GM23338 (cell line): ENCODE measurements around the gene SDHAF3. TPM values are rescaled to one million over a fixed set of nuclear protein-coding genes. Genes with fewer than 3 reads are reported as not detected.

Experiments used
- ATAC-seq: fragments of 200-7000 bp; cut with Tn5 transposase; 3 replicates; pipeline ENCODE4 v1.9.1; 2020
- DNase-seq: peaks from one replicate; pipeline ENCODE4 v3.0.0-alpha.2; 2015; ENCODE audit warnings: low spot score
- H2AFZ ChIP-seq: fragments of 200-600 bp; sonication (generic); 2 replicates; pipeline ENCODE4 v1.8.0; 2016; ENCODE audit warnings: antibody characterized with exemption, mild to moderate bottlenecking, moderate library complexity
- H3F3A ChIP-seq: fragments of 200-600 bp; sonication (generic); replicated peaks from 2 replicates; pipeline ENCODE4 v1.8.0; 2017; ENCODE audit warnings: antibody characterized with exemption, mixed run types, low read depth
- H3K27ac ChIP-seq: fragments of 200-600 bp; sonication (generic); 2 replicates; pipeline ENCODE4 v1.6.1; 2016; ENCODE audit warnings: low read depth
- H3K27me3 ChIP-seq: fragments of 200-600 bp; sonication (generic); 2 replicates; pipeline ENCODE4 v1.8.0; 2016; ENCODE audit warnings: mild to moderate bottlenecking, mixed run types, moderate library complexity; ENCODE audit not compliant: insufficient read depth
- H3K36me3 ChIP-seq: fragments of 200-600 bp; sonication (generic); 2 replicates; pipeline ENCODE4 v1.8.0; 2016; ENCODE audit warnings: mild to moderate bottlenecking; ENCODE audit not compliant: insufficient read depth
- H3K4me1 ChIP-seq: fragments of 200-600 bp; sonication (generic); 2 replicates; pipeline ENCODE4 v1.8.0; 2016; ENCODE audit warnings: mild to moderate bottlenecking, moderate library complexity; ENCODE audit not compliant: insufficient read depth
- H3K4me2 ChIP-seq: fragments of 200-600 bp; sonication (generic); 2 replicates; pipeline ENCODE4 v1.7.1; 2017; ENCODE audit warnings: mixed run types
- H3K4me3 ChIP-seq: fragments of 200-600 bp; sonication (generic); 2 replicates; pipeline ENCODE4 v1.6.1; 2016; ENCODE audit warnings: mixed run types
- H3K79me2 ChIP-seq: fragments of 200-600 bp; sonication (generic); replicated peaks from 2 replicates; pipeline ENCODE4 v1.8.0; 2017; ENCODE audit warnings: mild to moderate bottlenecking; ENCODE audit not compliant: insufficient read depth
- H3K9me2 ChIP-seq: fragments of 200-600 bp; sonication (generic); 2 replicates; pipeline ENCODE4 v1.8.0; 2017; ENCODE audit not compliant: insufficient read depth
- H4K20me1 ChIP-seq: fragments of 200-600 bp; sonication (generic); replicated peaks from 2 replicates; pipeline ENCODE4 v1.8.0; 2017; ENCODE audit warnings: mild to moderate bottlenecking; ENCODE audit not compliant: insufficient read depth
- H3K27ac Mint-ChIP-seq: 2 replicates; pipeline ENCODE4 v1.8.0; 2020; ENCODE audit warnings: inconsistent platforms, mild to moderate bottlenecking, moderate library complexity, mixed read lengths
- H3K27me3 Mint-ChIP-seq: 3 replicates; pipeline ENCODE4 v1.8.0; 2022; ENCODE audit warnings: low read depth, mild to moderate bottlenecking, moderate library complexity, mixed read lengths, inconsistent platforms; ENCODE audit not compliant: insufficient read depth, poor library complexity
- H3K36me3 Mint-ChIP-seq: 3 replicates; pipeline ENCODE4 v1.8.0; 2021; ENCODE audit warnings: low read depth, mild to moderate bottlenecking, inconsistent platforms, moderate library complexity, mixed read lengths
- H3K4me1 Mint-ChIP-seq: 3 replicates; pipeline ENCODE4 v1.8.0; 2020; ENCODE audit warnings: mild to moderate bottlenecking, inconsistent platforms, mixed read lengths
- H3K4me3 Mint-ChIP-seq: 3 replicates; pipeline ENCODE4 v1.8.0; 2021; ENCODE audit warnings: moderate library complexity, mild to moderate bottlenecking, inconsistent platforms, mixed read lengths
- H3K9me3 Mint-ChIP-seq: 3 replicates; pipeline ENCODE4 v1.8.0; 2020; ENCODE audit warnings: moderate library complexity, mild to moderate bottlenecking, inconsistent platforms, mixed read lengths
- CREB1 ChIP-seq: fragments of 250-450 bp; sonication (Bioruptor Pico); IDR thresholded peaks from 2 replicates; pipeline ENCODE4 v1.5.0; 2020; ENCODE audit warnings: low read depth, mild to moderate bottlenecking, moderate library complexity
- NANOG ChIP-seq: IDR thresholded peaks from 2 replicates; pipeline ENCODE4 v1.6.1; 2016; ENCODE audit warnings: antibody characterized with exemption, borderline replicate concordance
- POLR2AphosphoS5 ChIP-seq: IDR thresholded peaks from 2 replicates; pipeline ENCODE4 v1.6.1; 2016; ENCODE audit warnings: antibody characterized with exemption, low read depth
- ZNF331 ChIP-seq: fragments of 250-450 bp; sonication (Bioruptor Pico); IDR thresholded peaks from 2 replicates; pipeline ENCODE4 v1.5.0; 2020; ENCODE audit warnings: low read depth, mild to moderate bottlenecking, moderate library complexity
- polyA plus RNA-seq: library from polyadenylated mRNA; unstranded; fragments of >200 nt; fragmentation: Nextera tagmentation; extraction: Ambion mirVana; gene quantifications from 2 replicates; pipeline ENCODE4 v1.2.1, GENCODE V29; 2016
- total RNA-seq: library from RNA; depleted of rRNA; stranded (reverse); fragments of >200 nt; shearing (Covaris generic); gene quantifications from 2 replicates; pipeline ENCODE4 v1.2.3, GENCODE V29; 2014
- TF ChIP-seq, protein P1 (sequence below): IDR thresholded peaks from one replicate; pipeline ENCODE4 v1.6.1; 2018; ENCODE audit warnings: antibody characterized with exemption; ENCODE audit not compliant: unreplicated experiment
- TF ChIP-seq, protein P2 (sequence below), 2 experiments: fragments of 200-600 bp in 1 of 2; sonication (generic) in 1 of 2; conservative IDR thresholded peaks; 2 replicates each; pipeline versions ENCODE4 v1.5.1 to v1.6.1; 2016 to 2017; ENCODE audit warnings: antibody characterized with exemption in 2 of 2, low read depth in 2 of 2, mild to moderate bottlenecking in 2 of 2, moderate library complexity in 1 of 2
- TF ChIP-seq, protein P3 (sequence below): fragments of 250-450 bp; sonication (Bioruptor Pico); IDR thresholded peaks from 2 replicates; pipeline ENCODE4 v1.5.0; 2020; ENCODE audit warnings: mild to moderate bottlenecking, moderate library complexity

Gene SDHAF3
- total and polyA plus RNA-seq, 2 experiments from 2014 or later = 35.5 to 123 TPM

DNA sequence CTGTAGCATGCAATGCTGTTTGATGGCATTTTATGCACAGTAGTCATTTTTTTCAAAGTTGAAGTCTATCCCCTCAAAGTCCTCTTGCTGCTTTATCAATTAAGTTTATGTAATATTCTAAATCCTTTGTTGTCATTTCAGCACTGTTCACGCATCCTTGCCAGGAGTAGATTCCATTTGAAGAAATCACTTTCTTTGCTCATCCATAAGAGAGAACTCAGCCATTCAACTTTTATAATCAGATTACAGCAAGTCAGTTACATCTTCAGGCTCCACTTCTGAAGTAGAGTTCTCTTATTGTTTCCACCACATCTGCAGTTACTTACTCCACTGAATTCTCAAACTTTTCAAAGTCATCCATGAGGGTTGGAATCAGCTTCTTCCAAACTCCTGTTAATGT, 32.3 kb downstream of the SDHAF3 start (continued):
- TF ChIP-seq, protein P1, sequence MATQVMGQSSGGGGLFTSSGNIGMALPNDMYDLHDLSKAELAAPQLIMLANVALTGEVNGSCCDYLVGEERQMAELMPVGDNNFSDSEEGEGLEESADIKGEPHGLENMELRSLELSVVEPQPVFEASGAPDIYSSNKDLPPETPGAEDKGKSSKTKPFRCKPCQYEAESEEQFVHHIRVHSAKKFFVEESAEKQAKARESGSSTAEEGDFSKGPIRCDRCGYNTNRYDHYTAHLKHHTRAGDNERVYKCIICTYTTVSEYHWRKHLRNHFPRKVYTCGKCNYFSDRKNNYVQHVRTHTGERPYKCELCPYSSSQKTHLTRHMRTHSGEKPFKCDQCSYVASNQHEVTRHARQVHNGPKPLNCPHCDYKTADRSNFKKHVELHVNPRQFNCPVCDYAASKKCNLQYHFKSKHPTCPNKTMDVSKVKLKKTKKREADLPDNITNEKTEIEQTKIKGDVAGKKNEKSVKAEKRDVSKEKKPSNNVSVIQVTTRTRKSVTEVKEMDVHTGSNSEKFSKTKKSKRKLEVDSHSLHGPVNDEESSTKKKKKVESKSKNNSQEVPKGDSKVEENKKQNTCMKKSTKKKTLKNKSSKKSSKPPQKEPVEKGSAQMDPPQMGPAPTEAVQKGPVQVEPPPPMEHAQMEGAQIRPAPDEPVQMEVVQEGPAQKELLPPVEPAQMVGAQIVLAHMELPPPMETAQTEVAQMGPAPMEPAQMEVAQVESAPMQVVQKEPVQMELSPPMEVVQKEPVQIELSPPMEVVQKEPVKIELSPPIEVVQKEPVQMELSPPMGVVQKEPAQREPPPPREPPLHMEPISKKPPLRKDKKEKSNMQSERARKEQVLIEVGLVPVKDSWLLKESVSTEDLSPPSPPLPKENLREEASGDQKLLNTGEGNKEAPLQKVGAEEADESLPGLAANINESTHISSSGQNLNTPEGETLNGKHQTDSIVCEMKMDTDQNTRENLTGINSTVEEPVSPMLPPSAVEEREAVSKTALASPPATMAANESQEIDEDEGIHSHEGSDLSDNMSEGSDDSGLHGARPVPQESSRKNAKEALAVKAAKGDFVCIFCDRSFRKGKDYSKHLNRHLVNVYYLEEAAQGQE = no peak
- TF ChIP-seq, protein P2, sequence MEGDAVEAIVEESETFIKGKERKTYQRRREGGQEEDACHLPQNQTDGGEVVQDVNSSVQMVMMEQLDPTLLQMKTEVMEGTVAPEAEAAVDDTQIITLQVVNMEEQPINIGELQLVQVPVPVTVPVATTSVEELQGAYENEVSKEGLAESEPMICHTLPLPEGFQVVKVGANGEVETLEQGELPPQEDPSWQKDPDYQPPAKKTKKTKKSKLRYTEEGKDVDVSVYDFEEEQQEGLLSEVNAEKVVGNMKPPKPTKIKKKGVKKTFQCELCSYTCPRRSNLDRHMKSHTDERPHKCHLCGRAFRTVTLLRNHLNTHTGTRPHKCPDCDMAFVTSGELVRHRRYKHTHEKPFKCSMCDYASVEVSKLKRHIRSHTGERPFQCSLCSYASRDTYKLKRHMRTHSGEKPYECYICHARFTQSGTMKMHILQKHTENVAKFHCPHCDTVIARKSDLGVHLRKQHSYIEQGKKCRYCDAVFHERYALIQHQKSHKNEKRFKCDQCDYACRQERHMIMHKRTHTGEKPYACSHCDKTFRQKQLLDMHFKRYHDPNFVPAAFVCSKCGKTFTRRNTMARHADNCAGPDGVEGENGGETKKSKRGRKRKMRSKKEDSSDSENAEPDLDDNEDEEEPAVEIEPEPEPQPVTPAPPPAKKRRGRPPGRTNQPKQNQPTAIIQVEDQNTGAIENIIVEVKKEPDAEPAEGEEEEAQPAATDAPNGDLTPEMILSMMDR (conservative IDR thresholded peaks at IDR 0.05; ENCODE audit: low read depth in 2 of 2) = no peak
- no peak for TF ChIP-seq CREB1 (CRISPR knock-in tag)
- no peak for TF ChIP-seq POLR2AphosphoS5

DNA sequence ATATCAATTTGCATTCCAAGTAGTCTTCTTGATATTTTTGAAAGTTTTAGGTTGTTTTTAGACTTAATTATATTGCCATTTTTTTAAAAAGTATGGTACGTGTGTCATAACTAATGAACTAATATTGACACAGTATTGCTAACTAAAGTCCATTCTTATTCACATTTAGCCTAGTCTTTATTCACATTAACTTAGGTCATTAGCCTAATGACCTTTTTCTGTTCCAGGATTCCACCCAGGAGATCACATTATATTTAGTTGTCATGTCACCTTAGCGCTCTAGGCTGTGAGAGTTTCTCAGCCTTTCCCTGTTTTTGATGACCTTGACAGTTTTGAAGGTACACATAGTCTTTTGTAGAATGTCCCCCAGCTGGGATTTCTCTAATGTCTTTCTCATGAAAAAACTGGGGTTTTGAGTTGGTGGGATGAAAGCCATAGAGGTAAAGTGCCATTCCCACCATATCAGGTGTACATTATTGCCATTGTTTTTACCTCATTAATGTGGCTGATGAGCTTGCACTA, 38.5 kb downstream of the SDHAF3 start:
- H3K4me3 Mint-ChIP-seq = no peak overlapping the region
- no peak overlapping the region for H3K4me3 ChIP-seq
- H3F3A ChIP-seq = no peaks in the 10 kb centered on the region
- H3K27me3 ChIP-seq = no peaks in the 10 kb centered on the region
- H4K20me1 ChIP-seq = no peaks in the 10 kb centered on the region
- peaks cover 25% of the 10 kb centered on the region for H3K9me3 Mint-ChIP-seq
- H3K9me2 ChIP-seq = no peaks in the 10 kb centered on the region
- H3K27ac Mint-ChIP-seq = no peak overlapping the region
- peaks cover 9% of the 10 kb centered on the region; the same call in 1 of the 2 replicates for H3K36me3 ChIP-seq
- H3K27me3 Mint-ChIP-seq = peaks cover 2% of the 10 kb centered on the region
- no peaks in the 10 kb centered on the region for H3K4me1 ChIP-seq
- ATAC-seq = no peak
- H3K36me3 Mint-ChIP-seq = peaks cover 48% of the 10 kb centered on the region
- H3K4me1 Mint-ChIP-seq = peaks cover 10% of the 10 kb centered on the region; the same call in 2 of the 3 replicates
- no peak overlapping the region for H3K27ac ChIP-seq
- H2AFZ ChIP-seq = no peak overlapping the region
- peaks cover 50% of the 10 kb centered on the region for H3K79me2 ChIP-seq
- no peak overlapping the region for H3K4me2 ChIP-seq
- no peak for DNase-seq
- TF ChIP-seq NANOG (no peak), ZNF331 (CRISPR knock-in tag) (no peak), POLR2AphosphoS5 (no peak)
- TF ChIP-seq, protein P2 (conservative IDR thresholded peaks at IDR 0.05; ENCODE audit: low read depth in 2 of 2) = no peak
- TF ChIP-seq, protein P3, sequence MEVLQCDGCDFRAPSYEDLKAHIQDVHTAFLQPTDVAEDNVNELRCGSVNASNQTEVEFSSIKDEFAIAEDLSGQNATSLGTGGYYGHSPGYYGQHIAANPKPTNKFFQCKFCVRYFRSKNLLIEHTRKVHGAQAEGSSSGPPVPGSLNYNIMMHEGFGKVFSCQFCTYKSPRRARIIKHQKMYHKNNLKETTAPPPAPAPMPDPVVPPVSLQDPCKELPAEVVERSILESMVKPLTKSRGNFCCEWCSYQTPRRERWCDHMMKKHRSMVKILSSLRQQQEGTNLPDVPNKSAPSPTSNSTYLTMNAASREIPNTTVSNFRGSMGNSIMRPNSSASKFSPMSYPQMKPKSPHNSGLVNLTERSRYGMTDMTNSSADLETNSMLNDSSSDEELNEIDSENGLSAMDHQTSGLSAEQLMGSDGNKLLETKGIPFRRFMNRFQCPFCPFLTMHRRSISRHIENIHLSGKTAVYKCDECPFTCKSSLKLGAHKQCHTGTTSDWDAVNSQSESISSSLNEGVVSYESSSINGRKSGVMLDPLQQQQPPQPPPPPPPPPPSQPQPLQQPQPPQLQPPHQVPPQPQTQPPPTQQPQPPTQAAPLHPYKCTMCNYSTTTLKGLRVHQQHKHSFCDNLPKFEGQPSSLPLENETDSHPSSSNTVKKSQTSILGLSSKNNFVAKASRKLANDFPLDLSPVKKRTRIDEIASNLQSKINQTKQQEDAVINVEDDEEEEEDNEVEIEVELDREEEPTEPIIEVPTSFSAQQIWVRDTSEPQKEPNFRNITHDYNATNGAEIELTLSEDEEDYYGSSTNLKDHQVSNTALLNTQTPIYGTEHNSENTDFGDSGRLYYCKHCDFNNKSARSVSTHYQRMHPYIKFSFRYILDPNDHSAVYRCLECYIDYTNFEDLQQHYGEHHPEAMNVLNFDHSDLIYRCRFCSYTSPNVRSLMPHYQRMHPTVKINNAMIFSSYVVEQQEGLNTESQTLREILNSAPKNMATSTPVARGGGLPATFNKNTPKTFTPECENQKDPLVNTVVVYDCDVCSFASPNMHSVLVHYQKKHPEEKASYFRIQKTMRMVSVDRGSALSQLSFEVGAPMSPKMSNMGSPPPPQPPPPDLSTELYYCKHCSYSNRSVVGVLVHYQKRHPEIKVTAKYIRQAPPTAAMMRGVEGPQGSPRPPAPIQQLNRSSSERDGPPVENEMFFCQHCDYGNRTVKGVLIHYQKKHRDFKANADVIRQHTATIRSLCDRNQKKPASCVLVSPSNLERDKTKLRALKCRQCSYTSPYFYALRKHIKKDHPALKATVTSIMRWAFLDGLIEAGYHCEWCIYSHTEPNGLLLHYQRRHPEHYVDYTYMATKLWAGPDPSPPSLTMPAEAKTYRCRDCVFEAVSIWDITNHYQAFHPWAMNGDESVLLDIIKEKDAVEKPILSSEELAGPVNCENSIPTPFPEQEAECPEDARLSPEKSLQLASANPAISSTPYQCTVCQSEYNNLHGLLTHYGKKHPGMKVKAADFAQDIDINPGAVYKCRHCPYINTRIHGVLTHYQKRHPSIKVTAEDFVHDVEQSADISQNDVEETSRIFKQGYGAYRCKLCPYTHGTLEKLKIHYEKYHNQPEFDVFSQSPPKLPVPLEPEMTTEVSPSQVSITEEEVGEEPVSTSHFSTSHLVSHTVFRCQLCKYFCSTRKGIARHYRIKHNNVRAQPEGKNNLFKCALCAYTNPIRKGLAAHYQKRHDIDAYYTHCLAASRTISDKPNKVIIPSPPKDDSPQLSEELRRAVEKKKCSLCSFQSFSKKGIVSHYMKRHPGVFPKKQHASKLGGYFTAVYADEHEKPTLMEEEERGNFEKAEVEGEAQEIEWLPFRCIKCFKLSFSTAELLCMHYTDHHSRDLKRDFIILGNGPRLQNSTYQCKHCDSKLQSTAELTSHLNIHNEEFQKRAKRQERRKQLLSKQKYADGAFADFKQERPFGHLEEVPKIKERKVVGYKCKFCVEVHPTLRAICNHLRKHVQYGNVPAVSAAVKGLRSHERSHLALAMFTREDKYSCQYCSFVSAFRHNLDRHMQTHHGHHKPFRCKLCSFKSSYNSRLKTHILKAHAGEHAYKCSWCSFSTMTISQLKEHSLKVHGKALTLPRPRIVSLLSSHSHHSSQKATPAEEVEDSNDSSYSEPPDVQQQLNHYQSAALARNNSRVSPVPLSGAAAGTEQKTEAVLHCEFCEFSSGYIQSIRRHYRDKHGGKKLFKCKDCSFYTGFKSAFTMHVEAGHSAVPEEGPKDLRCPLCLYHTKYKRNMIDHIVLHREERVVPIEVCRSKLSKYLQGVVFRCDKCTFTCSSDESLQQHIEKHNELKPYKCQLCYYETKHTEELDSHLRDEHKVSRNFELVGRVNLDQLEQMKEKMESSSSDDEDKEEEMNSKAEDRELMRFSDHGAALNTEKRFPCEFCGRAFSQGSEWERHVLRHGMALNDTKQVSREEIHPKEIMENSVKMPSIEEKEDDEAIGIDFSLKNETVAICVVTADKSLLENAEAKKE = no peak
